Measurements from ENCODE around the gene GNG4.

The GNG4 gene

DNA sequence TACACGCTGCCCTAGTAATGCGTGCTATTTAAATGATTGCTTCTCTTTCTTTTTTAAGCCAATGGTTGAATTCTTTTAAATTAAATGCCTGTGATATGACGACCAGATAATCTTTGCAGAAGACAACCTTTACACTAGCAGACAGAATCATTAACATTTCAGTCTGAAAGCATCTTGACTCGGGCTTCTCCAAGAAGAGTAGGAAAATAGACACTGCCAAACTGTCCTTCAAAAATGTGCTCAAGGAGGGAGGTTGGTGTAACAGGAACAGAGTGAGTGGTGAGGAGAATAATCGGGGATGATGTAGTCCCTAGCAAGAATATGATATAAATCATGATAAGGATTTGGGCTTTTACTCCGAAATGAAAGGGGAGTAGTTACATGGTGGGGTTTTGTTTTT lies 138.8 kb downstream of the GNG4 start:
- Histone ChIP-seq H4K20me1 (ENCODE audit: insufficient read depth, low read length, poor library complexity, severe bottlenecking) (no peaks in the 10 kb centered on the region), H2AFZ (ENCODE audit: low read length) (no peak overlapping the region), H3K9me3 (ENCODE audit: insufficient read depth, low read depth, low read length) (no peaks in the 10 kb centered on the region), H3K9ac (ENCODE audit: low read depth, low read length, poor library complexity, severe bottlenecking) (no peak overlapping the region), H3K4me3 (ENCODE audit: low read length, poor library complexity, severe bottlenecking) (no peak overlapping the region), H3K4me2 (ENCODE audit: low read depth, low read length, poor library complexity, severe bottlenecking) (no peak overlapping the region), H3K36me3 (ENCODE audit: insufficient read depth, low read length) (no peaks in the 10 kb centered on the region), H3K27me3 (ENCODE audit: insufficient read depth, low read length, poor library complexity, severe bottlenecking) (no peaks in the 10 kb centered on the region), H3K79me2 (ENCODE audit: insufficient read depth, low read length) (no peaks in the 10 kb centered on the region), H3K9me2 (replicated peaks; ENCODE audit: low read depth, low read length) (no peaks in the 10 kb centered on the region), H3K4me1 (ENCODE audit: insufficient read depth, low read length, poor library complexity, severe bottlenecking) (no peaks in the 10 kb centered on the region), H3F3A (ENCODE audit: low read depth) (no peaks in the 10 kb centered on the region)
- no peak for TF ChIP-seq EZH2phosphoT487 (IDR thresholded peaks at IDR 0.05; ENCODE audit: borderline replicate concordance)
- TF ChIP-seq, protein P1, sequence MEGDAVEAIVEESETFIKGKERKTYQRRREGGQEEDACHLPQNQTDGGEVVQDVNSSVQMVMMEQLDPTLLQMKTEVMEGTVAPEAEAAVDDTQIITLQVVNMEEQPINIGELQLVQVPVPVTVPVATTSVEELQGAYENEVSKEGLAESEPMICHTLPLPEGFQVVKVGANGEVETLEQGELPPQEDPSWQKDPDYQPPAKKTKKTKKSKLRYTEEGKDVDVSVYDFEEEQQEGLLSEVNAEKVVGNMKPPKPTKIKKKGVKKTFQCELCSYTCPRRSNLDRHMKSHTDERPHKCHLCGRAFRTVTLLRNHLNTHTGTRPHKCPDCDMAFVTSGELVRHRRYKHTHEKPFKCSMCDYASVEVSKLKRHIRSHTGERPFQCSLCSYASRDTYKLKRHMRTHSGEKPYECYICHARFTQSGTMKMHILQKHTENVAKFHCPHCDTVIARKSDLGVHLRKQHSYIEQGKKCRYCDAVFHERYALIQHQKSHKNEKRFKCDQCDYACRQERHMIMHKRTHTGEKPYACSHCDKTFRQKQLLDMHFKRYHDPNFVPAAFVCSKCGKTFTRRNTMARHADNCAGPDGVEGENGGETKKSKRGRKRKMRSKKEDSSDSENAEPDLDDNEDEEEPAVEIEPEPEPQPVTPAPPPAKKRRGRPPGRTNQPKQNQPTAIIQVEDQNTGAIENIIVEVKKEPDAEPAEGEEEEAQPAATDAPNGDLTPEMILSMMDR (conservative IDR thresholded peaks at IDR 0.05; ENCODE audit: low read length), result no peak

DNA sequence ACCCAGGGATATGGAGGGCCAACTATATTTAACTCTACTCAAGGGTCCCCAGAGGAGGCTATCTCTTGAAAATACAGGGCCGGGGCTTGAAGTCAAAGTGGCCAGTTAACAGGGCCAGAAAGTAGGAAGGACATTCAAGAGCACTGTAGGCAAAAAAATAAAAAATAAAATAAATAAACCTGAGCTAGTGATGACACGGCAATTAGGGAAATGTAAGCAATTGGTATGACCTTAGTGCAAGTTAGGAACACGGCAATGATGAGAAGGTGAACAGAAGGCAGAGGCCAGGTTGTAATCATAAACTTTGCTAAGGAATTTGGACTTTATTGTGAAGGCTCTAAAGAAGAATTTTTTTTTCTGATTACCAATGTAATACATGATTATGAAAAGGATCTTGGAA lies 142.0 kb downstream of the GNG4 start:
- Histone ChIP-seq H3K4me2 (ENCODE audit: low read depth, low read length, poor library complexity, severe bottlenecking) (no peak overlapping the region), H4K20me1 (ENCODE audit: insufficient read depth, low read length, poor library complexity, severe bottlenecking) (no peaks in the 10 kb centered on the region), H3K36me3 (ENCODE audit: insufficient read depth, low read length) (no peaks in the 10 kb centered on the region), H3F3A (ENCODE audit: low read depth) (0 out of 2 replicates have a peak, but pooled peaks cover 3% of the 10 kb centered on the region), H3K27me3 (ENCODE audit: insufficient read depth, low read length, poor library complexity, severe bottlenecking) (no peaks in the 10 kb centered on the region), H2AFZ (ENCODE audit: low read length) (no peak overlapping the region), H3K9me3 (ENCODE audit: insufficient read depth, low read depth, low read length) (no peaks in the 10 kb centered on the region), H3K9me2 (replicated peaks; ENCODE audit: low read depth, low read length) (no peaks in the 10 kb centered on the region), H3K79me2 (ENCODE audit: insufficient read depth, low read length) (peaks cover 11% of the 10 kb centered on the region), H3K4me1 (ENCODE audit: insufficient read depth, low read length, poor library complexity, severe bottlenecking) (peaks cover 5% of the 10 kb centered on the region), H3K4me3 (ENCODE audit: low read length, poor library complexity, severe bottlenecking) (no peak overlapping the region), H3K9ac (ENCODE audit: low read depth, low read length, poor library complexity, severe bottlenecking) (no peak overlapping the region)
- no peak for TF ChIP-seq EZH2phosphoT487 (IDR thresholded peaks at IDR 0.05; ENCODE audit: borderline replicate concordance)
- TF ChIP-seq, protein P1 (conservative IDR thresholded peaks at IDR 0.05; ENCODE audit: low read length), result no peak

DNA sequence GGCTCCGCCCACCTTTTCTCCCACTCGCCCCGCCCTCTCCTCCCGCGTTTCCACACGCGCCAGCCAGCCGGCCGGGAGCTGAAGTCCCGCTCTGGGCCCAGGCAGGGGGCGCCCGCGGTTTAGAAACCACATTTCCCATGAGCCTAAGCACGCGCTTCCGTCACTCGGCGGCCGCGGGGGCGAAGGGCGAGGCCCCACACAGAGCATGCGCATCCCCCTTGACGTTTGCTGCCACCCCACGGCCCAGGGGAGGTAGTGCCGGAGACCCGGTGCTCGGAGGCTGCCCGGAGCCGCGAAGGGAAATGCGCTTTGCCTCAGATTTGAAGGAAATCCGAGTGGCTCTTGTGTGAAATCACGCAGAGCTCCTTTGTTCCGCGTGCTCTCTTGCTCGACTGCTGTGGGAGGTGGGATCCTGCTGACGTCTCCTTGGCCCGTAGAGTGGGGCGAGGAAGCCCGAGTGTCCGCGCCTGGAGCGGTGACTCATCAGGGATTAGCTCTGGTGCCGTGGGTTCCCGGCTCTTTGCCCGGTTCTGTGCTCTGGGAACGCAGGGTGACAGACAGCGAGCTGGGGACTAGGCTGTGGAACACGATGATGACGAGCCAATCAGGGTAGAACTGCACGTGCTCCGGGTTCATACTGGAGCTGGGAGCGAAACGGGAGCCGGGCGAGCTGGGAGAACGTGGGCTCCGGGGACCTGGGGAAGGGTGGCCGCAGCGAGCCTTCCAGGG lies 144.9 kb downstream of the GNG4 start:
- Histone ChIP-seq H2AFZ (ENCODE audit: low read length) (peak overlapping the region; percentile 100), H3K36me3 (ENCODE audit: insufficient read depth, low read length) (no peaks in the 10 kb centered on the region), H3K27me3 (ENCODE audit: insufficient read depth, low read length, poor library complexity, severe bottlenecking) (no peaks in the 10 kb centered on the region), H3K9me2 (replicated peaks; ENCODE audit: low read depth, low read length) (no peaks in the 10 kb centered on the region), H3K79me2 (ENCODE audit: insufficient read depth, low read length) (peaks cover 40% of the 10 kb centered on the region), H4K20me1 (ENCODE audit: insufficient read depth, low read length, poor library complexity, severe bottlenecking) (peaks cover 12% of the 10 kb centered on the region), H3K9me3 (ENCODE audit: insufficient read depth, low read depth, low read length) (no peaks in the 10 kb centered on the region), H3K4me2 (ENCODE audit: low read depth, low read length, poor library complexity, severe bottlenecking) (peak overlapping the region; percentile 88), H3F3A (ENCODE audit: low read depth) (0 out of 2 replicates have a peak, but pooled peaks cover 3% of the 10 kb centered on the region), H3K4me3 (ENCODE audit: low read length, poor library complexity, severe bottlenecking) (peak overlapping the region; percentile 100), H3K9ac (ENCODE audit: low read depth, low read length, poor library complexity, severe bottlenecking) (peak overlapping the region; percentile 83), H3K4me1 (ENCODE audit: insufficient read depth, low read length, poor library complexity, severe bottlenecking) (peaks cover 28% of the 10 kb centered on the region)
- TF ChIP-seq, protein P1 (conservative IDR thresholded peaks at IDR 0.05; ENCODE audit: low read length), result peak; percentile 73
- TF ChIP-seq EZH2phosphoT487 (IDR thresholded peaks at IDR 0.05; ENCODE audit: borderline replicate concordance), result no peak

Data from Loucy (cell line).